GM12878 (cell line): ENCODE results near the gene PNMA1. TPM values are rescaled to one million over a fixed set of nuclear protein-coding genes. Genes with fewer than 3 reads are reported as not detected.

ENCODE experiments used
- ATF7 ChIP-seq: fragments of 450-650 bp; IDR thresholded peaks from 2 replicates; pipeline ENCODE4 v1.6.1; 2016; ENCODE audit warnings: low read depth, mild to moderate bottlenecking
- KLF5 ChIP-seq: fragments of 450-650 bp; IDR thresholded peaks from 2 replicates; pipeline ENCODE4 v1.6.1; 2014; ENCODE audit warnings: mild to moderate bottlenecking; ENCODE audit not compliant: partially characterized antibody
- MEF2A ChIP-seq: IDR thresholded peaks from 2 replicates; pipeline ENCODE4 v1.6.1; 2011; ENCODE audit warnings: low read depth, mild to moderate bottlenecking, low read length, moderate library complexity; ENCODE audit not compliant: insufficient read depth
- MEF2B ChIP-seq: fragments of 450-650 bp; IDR thresholded peaks from 2 replicates; pipeline ENCODE4 v1.6.1; 2018; ENCODE audit warnings: mild to moderate bottlenecking, moderate library complexity; ENCODE audit not compliant: partially characterized antibody, poor library complexity, severe bottlenecking
- PRDM15 ChIP-seq: fragments of 450-650 bp; formaldehyde crosslinking; IDR thresholded peaks from 2 replicates; pipeline ENCODE4 v1.4.0; 2020; ENCODE audit warnings: mild to moderate bottlenecking, moderate library complexity
- SIN3A ChIP-seq: IDR thresholded peaks from 2 replicates; pipeline ENCODE4 v1.6.1; 2012; ENCODE audit warnings: low read depth, low read length, improper control_type of control experiment
- ZBTB33 ChIP-seq: fragments of 450-650 bp; IDR thresholded peaks from 2 replicates; pipeline ENCODE4 v1.6.1; 2017; ENCODE audit warnings: mild to moderate bottlenecking
- ZBTB4 ChIP-seq: fragments of 450-650 bp; formaldehyde crosslinking; IDR thresholded peaks from 2 replicates; pipeline ENCODE4 v1.4.0; 2022; ENCODE audit warnings: mild to moderate bottlenecking, moderate library complexity
- ZNF687 ChIP-seq: fragments of 450-650 bp; IDR thresholded peaks from 2 replicates; pipeline ENCODE4 v1.6.1; 2017; ENCODE audit warnings: mild to moderate bottlenecking, moderate library complexity
- polyA plus RNA-seq, 11 experiments: library from polyadenylated mRNA; depleted of rRNA in 4 of 11; unstranded in 6 of 11; stranded (reverse) in 5 of 11; fragments of >200 nt; fragmentation: Nextera tagmentation in 4 of 11; fragmentation: Illumina TruSeq in 1 of 11; extraction: Ambion mirVana in 4 of 11; extraction: Trizol in 1 of 11; gene quantifications; 1 replicate in 1 of 11; 2 replicates in 10 of 11; pipeline versions ENCODE4 v1.2.1 to v1.2.3, GENCODE V29; 2011 to 2016; ENCODE audit warnings: inconsistent platforms in 2 of 11, missing spikeins in 2 of 11, low read depth in 1 of 11
- total RNA-seq, 4 experiments: library from RNA; depleted of rRNA in 3 of 4; stranded (reverse); fragments of >200 nt in 3 of 4; fragmentation: Illumina TruSeq in 1 of 4; extraction: Trizol in 1 of 4; gene quantifications; 2 replicates each; pipeline versions ENCODE4 v1.2.1 to v1.2.3, GENCODE V29; 2013 to 2021
- TF ChIP-seq, protein P1 (sequence below): IDR thresholded peaks from 2 replicates; pipeline ENCODE4 v1.6.1; 2012; ENCODE audit warnings: mild to moderate bottlenecking, low read depth, low read length

PNMA1 gene
- total and polyA plus RNA-seq, 10 of the 15 experiments (the other 5 are each of a cell fraction or from before 2014, with no cell fraction given): 1.8 to 39.3 (median 11.1) TPM

- peak; percentile 43; the same call in 1 of the 2 replicates for TF ChIP-seq ZNF687
- TF ChIP-seq ATF7: peak; percentile 86
- no peak for TF ChIP-seq ZBTB4 (CRISPR knock-in tag)
- TF ChIP-seq MEF2A: peak; percentile 82
- peak; percentile 70 for TF ChIP-seq MEF2B
- TF ChIP-seq ZBTB33: no peak
- TF ChIP-seq, protein P1, sequence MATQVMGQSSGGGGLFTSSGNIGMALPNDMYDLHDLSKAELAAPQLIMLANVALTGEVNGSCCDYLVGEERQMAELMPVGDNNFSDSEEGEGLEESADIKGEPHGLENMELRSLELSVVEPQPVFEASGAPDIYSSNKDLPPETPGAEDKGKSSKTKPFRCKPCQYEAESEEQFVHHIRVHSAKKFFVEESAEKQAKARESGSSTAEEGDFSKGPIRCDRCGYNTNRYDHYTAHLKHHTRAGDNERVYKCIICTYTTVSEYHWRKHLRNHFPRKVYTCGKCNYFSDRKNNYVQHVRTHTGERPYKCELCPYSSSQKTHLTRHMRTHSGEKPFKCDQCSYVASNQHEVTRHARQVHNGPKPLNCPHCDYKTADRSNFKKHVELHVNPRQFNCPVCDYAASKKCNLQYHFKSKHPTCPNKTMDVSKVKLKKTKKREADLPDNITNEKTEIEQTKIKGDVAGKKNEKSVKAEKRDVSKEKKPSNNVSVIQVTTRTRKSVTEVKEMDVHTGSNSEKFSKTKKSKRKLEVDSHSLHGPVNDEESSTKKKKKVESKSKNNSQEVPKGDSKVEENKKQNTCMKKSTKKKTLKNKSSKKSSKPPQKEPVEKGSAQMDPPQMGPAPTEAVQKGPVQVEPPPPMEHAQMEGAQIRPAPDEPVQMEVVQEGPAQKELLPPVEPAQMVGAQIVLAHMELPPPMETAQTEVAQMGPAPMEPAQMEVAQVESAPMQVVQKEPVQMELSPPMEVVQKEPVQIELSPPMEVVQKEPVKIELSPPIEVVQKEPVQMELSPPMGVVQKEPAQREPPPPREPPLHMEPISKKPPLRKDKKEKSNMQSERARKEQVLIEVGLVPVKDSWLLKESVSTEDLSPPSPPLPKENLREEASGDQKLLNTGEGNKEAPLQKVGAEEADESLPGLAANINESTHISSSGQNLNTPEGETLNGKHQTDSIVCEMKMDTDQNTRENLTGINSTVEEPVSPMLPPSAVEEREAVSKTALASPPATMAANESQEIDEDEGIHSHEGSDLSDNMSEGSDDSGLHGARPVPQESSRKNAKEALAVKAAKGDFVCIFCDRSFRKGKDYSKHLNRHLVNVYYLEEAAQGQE: no peak
- peak; percentile 55 for TF ChIP-seq KLF5
- no peak for TF ChIP-seq PRDM15 (CRISPR knock-in tag)
- TF ChIP-seq SIN3A: no peak
These were observed 17.5 kb downstream of the PNMA1 start (continued) for GRCh38 chr14:73696466-73697400.
